NCI-H1105 (cell line): Measurements from ENCODE around the gene SHANK1.

ENCODE experiments used
- DNase-seq: peaks from one replicate; lab custom pipeline; 2025; lab: John Stamatoyannopoulos, UW

Gene SHANK1

DNA sequence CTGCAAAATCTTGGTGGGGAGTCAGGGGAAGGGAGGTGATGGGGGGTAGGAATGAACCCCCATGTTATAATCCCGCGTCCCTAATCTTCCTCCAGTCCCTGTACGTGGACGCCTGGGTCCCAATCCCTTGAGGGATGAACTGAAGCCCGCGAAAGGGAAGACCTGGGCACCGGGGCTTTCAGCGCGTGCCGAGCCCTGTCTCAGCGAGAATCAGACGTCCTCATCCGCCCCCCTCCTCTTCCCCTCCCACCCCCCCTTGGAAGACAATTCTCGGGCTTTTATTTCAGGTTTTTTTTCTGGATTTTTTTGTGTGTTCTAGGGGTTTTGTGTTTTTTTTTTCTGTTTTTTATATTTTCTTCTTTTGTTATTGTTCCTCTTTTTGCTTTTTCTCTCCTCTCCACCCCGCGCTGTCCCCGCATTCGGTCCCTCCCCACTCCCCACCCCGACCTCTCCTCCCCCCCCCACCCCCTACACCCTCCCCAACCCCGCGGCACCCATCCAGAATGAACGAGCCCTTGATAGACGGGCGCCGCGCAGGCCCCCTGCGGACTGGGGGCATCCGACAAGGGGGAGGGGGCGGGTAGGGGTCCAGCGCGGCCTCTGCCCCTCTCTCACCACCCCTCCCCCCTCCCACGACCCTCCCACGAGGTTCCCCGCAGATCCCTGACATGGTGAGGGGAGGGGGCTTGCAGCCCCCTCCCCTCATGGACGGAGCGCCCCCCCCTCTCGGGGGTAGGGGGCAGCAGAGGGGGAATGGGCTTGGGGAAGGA is 60.1 kb downstream of the SHANK1 start:
- no peak for DNase-seq

DNA sequence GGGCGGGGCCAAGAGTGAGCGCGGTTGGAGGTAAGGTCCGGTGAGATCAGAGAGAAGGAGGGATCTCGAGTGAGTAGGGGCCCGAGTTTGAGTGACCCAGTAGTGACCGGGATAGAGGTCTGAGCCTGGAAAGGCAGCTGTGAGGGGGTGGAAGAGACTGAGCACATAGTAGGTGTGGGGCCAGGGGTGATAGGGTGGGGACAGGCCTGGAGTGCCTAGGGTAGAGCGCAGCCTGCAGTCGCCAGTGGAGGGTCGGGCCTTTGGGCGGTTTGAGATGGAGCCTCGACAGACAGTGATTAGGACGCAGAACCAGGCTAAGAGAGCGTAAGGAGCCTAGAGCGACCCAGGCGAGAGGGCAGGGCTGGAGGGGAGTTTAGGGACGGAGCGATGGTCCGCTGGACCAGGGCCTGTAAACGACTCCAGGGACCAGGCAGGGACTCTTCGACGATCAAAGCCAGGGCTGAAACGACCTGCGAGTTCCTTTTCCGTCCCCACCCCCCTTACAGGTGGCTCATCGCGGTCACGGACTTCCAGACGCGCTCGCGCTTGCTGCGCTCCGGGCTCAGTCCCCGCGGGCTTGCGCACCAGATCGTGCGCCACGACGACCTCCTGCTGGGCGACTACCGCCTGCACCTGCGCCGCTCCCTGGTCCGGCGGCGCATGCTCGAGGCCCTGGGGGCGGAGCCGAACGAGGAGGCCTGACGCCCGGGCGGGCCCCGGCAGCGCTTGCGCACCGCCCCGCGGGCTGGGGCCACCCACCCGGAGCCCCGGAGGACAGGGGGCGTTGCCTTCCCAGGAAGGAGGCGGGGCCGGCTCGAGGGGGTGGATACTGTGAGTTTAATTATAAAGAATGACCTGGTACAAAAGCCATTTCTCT is 60.9 kb downstream of the SHANK1 start:
- no peak for DNase-seq

DNA sequence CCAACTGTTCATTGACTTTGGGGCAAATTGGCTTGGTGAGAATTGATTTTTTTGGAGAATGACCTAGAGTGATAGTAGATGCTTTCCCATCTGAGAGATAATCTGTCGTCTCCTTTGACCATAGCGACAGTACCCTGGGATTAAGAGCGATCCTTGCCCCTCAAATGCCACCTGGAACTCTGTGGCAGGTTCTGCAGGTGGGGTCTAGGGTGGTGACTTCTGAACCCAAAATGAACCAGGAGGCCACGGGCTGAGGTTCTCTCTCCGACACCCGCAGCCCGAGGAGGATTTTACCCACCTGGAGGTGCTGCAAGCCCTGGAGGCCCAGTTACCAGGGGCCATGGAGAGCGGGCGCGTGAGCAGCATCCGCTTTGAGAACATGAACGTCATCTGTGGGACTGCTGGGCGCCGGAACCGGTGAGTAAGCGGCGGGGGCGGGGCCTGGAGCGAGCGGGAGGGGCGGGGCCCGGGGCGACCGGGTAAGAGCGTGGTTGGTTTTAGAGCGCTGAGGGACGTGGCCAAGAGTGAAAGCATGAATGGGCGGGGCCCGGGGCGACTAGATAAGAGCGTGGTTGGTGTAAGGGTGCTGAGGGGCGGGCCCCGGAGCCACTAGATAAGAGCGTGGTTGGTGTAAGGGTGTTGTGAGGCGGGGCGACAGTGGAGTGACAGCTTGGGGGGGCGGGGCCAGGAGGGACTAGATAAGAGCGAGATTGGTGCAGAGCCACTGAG is 61.7 kb downstream of the SHANK1 start:
- DNase-seq = peak; percentile 19

DNA sequence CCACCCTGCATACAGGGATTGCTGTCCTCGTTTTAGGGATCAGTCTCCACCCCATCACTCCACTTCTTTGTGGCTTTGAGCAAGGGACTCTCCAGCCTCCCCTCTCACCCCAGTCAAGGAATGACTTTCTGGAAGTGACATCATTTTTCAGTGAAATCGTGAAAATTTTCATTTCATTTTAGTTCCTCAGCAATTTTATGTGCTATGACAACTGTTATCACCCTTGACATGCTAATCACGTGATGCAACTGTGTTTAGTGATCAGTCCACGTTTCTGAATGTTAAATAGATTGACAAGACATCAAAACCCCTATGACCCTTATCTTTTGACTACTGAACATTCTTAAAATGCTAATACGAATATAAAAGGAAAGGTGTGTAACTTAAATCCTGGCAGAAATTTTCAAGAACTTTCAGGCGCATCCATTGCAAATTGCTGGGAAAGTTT is 62.4 kb downstream of the SHANK1 start:
- DNase-seq = no peak

DNA sequence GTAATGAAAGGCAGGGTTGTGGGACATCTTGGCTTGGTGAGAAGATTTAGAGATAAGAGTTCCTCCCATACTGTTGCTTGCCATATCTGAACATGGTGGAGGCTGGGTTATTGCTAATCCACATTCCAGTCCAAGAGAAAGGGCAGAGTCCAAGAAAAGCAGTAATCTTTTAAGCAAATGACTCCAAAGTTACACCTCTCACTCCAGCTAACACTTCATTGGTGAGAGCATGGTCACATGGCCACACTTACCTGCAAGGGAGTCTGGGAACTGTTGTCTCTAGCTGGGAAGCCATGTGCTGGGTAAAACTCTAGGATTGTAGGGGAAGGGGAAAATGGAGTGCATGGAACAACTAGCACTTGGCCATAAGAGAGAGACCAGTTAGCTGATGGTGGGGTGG is 64.7 kb downstream of the SHANK1 start:
- no peak for DNase-seq

DNA sequence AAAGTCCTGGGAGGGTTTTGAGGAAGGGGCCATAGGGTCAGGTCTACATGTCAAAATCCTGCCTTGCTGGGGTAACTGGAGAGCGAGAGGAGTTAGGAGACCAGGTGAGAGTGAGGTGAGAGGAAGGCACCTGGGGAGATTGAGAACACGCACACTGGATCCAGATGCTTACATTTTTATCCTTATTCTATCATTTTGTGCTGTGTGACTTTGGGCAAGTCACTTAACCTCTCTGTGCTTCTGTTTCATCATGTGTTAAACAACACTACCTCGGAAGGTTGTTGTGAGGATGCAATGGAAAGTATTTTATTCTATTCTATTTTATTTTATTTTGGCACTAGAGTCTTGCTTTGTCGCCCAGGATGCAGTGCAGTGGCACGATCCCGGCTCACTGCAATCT is 66.9 kb downstream of the SHANK1 start:
- DNase-seq = no peak

DNA sequence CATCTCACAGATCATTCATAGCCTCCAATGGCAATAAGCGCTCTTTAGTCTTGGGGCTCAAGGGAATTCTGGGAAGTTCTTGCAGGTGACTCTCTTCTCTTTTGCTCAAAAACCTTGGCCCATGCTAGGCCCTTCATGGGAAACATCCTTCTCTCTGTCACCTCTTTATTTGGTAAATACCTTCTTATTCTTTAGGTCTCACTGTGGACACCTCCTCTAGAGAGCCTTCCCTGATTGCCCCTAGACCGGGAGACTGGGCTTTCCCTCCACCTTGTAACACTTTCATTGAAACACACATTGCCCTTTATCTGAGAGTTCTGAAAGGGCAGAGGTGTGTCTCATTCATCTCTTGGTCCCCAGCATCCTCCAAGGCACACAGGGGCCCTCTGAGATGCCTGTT is 68.4 kb downstream of the SHANK1 start:
- no peak for DNase-seq

DNA sequence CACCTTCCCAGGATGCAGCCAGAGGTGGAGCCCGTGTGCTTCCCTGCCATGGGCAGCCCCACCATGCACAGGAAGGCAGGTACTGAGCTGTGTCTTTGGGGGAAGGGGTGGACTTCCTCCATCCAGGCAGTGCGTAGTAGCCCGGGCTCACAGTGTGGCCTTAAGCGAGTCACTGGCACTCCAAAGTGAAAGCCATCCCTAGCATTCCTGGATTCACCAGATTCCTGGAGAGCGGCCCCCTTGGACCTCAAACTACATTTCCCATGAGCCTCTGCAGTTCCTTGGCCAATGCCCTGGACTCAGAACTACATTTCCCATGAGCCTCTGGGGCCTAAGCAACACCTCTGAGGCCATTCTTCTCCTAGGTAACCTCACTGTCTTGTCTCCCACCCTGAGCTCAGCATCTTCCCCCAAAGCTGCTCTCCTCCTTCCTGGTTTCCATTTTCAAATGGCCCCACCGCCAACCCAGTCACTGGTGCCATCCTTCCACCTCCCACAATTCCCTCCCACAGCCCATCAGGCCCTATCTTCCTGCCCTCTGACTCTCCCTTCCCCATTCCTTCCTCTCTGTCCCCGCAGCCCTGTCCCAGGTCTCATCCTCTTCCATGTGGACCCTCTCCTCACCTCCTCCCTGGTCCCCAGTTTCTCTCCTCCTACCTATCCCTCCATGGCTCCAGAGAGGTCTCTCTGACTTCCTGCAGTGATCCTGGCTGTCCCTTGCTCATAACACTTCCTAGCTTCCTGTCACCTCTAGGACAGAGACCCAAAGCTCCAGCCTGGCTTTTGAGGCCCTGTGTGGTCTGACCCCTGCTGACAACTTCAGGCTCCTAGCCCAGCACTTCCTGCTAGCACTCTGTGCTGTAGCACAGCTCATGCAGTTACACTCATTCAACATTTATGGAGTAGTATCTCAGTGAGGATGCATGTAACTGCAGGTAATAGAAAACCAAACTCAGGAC is 69.9 kb downstream of the SHANK1 start, which contains the start of gene C19orf81:
C19orf81 (plus strand) TSS at position 13 of the 959 bp plus-strand sequence; CDS start at position 13, 0 bp downstream.
- no peak for DNase-seq

DNA sequence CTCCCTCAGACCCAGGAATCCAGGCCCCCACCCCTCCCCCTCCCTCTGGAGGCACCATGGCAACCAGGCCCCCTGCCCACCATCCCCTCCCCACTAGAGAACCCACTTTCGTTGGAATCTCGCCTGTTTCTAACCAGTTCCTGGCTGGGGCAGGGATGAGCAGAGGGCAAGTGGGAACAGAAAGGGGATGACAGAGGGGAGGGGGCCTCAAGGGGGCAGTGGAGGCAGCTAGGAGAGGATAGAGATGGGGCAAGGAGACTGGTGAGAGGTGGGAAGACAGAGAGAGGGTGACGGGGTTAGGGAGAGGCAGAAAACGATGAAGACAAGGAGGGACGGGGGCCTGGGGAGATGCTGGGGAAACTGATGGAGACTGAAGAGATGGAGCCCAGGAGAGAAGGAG is 70.9 kb downstream of the SHANK1 start:
- DNase-seq = no peak

DNA sequence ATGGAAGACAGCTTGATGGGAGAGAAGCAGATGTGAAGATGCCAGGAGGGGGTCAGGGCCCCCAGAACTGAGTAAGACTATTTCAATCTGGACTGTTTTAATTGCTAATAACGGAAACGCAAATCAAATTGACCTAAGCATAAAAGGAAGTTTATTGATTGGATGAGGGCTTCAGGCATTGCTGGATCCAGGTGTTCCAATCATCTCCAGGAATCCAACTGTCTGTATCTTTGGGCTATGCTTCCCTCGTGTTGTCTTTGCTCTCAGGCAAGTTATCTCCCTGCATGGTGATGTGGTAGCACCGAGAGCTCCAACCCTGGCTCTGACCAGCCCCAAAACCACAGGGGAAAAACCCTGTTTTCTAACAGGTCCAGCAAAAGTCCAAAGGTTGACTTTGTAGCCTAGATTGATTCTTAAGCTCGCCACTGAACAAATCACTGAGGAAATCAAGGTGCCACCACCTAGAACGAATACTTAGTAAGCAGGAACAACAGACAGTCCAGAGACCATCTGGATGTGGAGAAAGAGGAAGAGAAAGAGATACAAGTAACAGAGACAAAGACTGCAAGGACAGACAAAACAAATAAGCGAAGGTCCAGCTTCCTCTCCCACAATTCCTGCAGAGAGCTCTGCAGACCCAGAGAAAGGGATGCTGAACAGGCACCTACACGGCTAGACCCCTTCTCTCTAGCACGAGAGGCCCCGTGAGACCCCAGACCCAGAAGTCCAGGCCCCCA is 71.6 kb downstream of the SHANK1 start:
- DNase-seq = no peak

DNA sequence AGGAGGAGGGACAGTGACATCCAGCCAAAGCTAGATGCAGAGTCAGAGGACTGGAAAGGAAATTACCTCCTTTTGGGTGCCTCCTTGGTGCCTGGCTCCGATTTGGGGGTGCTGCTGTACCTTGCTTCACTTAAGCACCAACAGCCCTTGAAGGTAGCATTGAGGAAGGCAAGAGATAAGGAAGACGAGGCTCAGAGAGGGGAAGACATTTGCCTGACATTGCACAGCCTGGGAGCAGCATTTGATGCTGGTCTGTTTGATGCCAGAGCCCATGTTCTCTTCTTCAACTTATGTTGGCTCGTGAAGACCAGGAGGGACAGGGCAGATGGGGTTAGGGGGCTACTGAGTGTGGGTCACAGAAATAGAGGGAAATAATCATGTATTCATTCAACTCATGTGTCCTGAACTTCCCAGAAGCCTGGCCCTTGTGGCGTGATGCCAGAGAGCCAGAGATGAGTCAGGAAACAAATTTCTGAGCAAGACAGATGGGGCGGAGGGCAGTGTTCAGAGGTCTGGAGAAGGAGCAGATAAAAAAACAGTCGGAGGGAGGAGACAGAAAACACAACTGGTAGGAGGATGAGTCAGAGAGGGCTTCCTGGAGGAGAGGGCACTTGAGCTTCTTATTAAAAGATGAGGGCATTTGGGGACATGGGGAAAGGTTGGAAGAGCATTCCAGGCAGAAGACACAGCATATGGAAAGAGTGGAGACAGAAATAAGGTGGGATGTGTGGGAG is 73.4 kb downstream of the SHANK1 start:
- no peak for DNase-seq

DNA sequence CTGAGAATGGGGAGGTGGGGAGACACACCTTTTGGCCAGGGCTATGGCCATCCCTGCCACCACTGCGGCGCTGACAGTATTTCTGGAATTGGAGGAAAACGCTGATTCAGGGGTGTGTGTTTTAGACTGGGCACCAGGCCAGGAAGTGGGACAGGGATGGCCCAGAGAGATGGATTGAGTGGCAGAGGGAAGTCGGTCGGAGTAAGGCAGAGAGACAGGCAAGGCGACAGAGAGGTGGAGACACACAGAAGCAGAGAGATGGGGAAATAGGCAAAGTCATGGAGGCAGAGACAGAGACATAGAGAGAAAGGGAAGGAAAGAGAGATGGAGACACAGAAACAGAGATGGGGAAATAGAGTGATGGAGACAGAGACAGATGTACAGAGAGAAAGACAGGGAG is 74.5 kb downstream of the SHANK1 start:
- no peak for DNase-seq

DNA sequence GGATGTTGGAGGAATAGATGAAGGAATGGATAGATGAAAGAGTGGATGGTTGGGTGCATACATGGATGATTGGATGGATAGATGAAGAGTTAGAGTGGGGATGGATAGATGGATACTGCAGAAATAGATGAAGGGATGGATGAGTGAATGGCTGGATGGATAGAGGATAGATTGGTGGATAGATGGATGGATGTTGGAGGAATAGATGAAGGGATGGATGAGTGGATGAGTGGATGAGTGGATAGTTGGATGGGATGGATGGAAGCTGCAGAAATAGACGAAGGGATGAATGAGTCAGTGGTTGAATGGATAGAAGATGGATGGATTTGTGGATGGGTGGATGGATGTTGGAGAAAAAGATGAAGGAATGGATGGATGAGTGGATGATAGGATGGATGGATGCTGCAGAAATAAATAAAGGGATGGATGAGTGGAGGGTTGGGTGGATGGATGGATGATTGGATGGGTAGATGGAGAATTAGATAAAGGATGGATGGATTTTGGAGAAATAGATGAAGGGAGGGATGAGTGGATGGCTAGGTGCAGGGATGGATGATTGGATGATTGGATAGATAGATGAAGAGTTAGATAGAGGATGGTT is 75.2 kb downstream of the SHANK1 start:
- DNase-seq = no peak

DNA sequence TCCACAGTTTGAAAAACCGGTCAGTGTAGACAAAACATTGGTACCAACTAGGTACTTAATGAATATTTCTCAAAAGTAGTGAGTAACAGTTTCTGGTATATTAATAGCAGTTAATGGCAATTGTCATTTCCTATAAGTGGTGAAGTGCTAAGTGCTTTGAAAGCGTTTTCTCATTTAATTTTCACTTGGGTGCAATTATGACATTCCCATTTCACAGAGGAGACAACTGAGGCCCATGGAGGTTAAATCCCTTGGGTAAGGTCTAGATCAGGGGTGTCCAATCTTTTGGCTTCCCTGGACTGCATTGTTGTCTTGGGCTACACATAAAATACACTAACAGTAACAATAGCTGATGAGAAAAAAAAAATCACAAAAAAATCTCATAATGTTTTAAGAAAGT is 79.2 kb downstream of the SHANK1 start:
- DNase-seq = no peak

DNA sequence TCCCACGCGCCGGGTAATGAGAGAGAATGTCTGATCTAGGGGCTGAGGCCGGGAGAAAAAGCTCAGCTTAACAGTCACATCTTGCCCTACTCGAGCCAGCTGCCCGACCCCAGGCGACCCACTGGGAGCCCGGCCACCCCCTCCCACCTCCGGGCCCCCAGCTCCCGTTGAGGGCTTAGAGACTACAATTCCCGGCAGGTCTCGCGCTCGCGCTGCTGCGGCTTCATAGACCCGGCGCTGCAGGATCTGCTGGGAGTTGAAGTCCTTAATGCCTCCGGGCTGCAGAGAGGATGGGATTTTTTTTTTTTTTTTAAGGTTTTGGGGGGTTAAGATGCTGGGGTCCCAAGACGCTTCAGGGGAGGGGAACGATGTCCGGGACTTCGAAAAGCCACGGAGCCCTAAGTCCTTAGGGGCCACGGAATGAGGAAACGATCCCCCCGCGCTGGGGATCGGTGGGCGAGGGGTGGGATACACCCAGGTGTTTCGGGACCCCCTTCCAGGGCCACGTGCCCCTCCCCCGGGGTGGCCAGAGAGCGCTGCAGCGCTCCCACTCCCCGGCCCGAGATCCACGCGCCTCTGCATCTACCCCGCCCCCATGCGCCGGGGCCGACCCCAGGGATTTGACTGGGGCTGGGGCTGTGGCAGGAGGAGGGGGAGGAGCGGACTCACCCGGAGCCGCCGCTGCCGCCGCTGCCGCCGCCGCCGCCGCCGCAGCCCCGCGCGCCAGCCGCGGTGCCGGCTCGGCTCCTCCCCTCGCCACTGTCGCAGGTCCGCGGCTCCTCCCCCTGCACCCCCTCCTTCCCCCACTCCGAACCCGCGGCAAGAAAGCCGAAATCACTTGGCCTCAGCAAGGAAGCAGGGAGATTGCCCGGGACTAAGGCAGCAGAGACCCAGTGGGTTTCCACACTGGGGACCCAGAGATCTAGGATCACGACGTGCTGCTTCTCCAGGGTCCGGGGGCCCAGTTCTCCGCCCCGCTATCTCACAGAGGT is 80.2 kb downstream of the SHANK1 start, which contains the start of gene SYT3:
SYT3 (minus strand) TSS at position 761 of the 992 bp plus-strand sequence. CDS start 2,470 bp downstream, outside the sequence.
- peak; percentile 53 for DNase-seq

DNA sequence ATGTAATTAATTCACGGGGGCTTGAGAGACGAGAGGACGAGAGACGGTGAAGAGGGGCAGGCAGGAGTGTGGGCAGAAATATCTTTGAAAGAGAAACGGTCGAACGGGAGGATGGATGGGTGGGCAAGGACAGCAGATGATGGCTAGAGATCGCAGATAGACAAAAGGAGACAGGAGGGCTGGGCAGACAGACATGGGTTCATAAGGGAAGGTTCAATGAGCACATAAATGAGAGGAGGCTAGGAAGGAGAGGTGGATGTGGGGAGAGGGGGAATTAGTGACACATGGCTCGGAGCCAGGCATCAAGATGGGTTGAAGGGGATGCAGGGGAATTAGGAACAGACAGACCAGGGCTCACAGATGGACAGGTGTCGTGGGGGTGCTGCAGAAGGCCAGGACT is 81.0 kb downstream of the SHANK1 start:
- no peak for DNase-seq

DNA sequence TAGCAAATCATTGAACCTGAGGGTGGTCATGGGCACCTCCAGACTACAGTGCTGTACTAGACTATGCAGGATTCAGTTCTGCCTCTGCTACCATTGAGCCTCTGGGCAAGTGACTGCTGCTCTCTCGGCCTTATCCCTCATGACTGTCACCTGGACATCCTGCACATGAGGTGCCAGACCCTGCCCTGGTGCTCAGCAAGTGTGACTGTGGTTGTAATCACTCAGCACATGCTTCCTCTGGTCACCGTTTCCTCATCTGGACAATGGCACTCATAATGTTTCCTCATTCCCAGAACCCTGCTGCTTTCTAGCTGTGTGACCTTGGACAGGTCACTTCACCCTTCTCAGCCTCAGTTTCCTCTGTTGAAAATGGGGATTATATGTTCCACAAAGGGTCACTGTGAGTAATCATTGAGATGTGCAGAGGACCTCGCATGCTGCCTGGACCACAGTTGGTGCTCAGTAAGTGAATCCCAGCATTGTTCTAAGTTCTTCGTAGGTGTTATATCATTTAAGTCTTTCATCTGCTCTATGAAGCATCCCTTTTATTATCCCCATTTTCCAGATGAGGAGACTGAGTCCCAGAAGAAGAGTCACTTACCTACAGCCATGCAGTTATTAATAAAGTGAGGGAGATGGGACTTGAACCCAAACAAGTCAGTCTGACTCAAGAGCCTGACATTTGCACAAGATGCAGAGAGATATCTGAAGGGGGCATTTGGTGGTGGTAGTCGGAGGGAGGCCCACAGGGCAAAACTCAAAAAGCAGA is 83.1 kb downstream of the SHANK1 start:
- no peak for DNase-seq
